ENCODE results near the gene ANKS1B.
"Not testable (repeated sequence)": the region's sequence is repeated elsewhere in the genome, so short reads cannot be mapped to it uniquely, and the experiment has no call there.

The ANKS1B gene

GRCh38 chr12:98838231-98838647, 1146.5 kb downstream of the ANKS1B start:
- no peak for DNase-seq

- not testable (repeated sequence) for DNase-seq
Measured at GRCh38 chr12:98837134-98837752, 1147.5 kb downstream of the ANKS1B start.

- DNase-seq: no peak
Measured at GRCh38 chr12:98830657-98831056, 1154.1 kb downstream of the ANKS1B start.

GRCh38 chr12:98828802-98829600, 1155.7 kb downstream of the ANKS1B start:
- no peak for DNase-seq

- no peak for DNase-seq
Measured at GRCh38 chr12:98823012-98823411, 1161.7 kb downstream of the ANKS1B start.

- no peak for DNase-seq
Measured at GRCh38 chr12:98821866-98822265, 1162.9 kb downstream of the ANKS1B start.

- no peak for DNase-seq
Measured at GRCh38 chr12:98821232-98821631, 1163.5 kb downstream of the ANKS1B start.

- DNase-seq: no peak
Measured at GRCh38 chr12:98819821-98820404, 1164.8 kb downstream of the ANKS1B start.

- no peak for DNase-seq
Measured at GRCh38 chr12:98819071-98819470, 1165.7 kb downstream of the ANKS1B start.

GRCh38 chr12:98818239-98818638, 1166.5 kb downstream of the ANKS1B start:
- no peak for DNase-seq

GRCh38 chr12:98817742-98818141, 1167.0 kb downstream of the ANKS1B start:
- no peak for DNase-seq

GRCh38 chr12:98816720-98817119, 1168.0 kb downstream of the ANKS1B start:
- no peak for DNase-seq

- no peak for DNase-seq
Measured at GRCh38 chr12:98814254-98814653, 1170.5 kb downstream of the ANKS1B start.

GRCh38 chr12:98812225-98812624, 1172.5 kb downstream of the ANKS1B start:
- DNase-seq: no peak

- no peak for DNase-seq
Measured at GRCh38 chr12:98808243-98808875, 1176.4 kb downstream of the ANKS1B start.

GRCh38 chr12:98807187-98807586, 1177.5 kb downstream of the ANKS1B start:
- DNase-seq: no peak

- no peak for DNase-seq
Measured at GRCh38 chr12:98803468-98804209, 1181.1 kb downstream of the ANKS1B start.

GRCh38 chr12:98799822-98800221, 1184.9 kb downstream of the ANKS1B start:
- DNase-seq: no peak

GRCh38 chr12:98799146-98799810, 1185.5 kb downstream of the ANKS1B start:
- no peak for DNase-seq

- no peak for DNase-seq
Measured at GRCh38 chr12:98797200-98797599, 1187.5 kb downstream of the ANKS1B start.

GRCh38 chr12:98796745-98797144, 1188.0 kb downstream of the ANKS1B start:
- no peak for DNase-seq

- DNase-seq: no peak
Measured at GRCh38 chr12:98793121-98793520, 1191.6 kb downstream of the ANKS1B start.

Data from activated CD8-positive, alpha-beta memory T cell treated with anti-CD3 and anti-CD28 coated beads, Interleukin-2, amount 50 U/mL, for 4 hours (primary cell).